MM.1S (cell line): ENCODE measurements around the gene BBS2.

ENCODE experiments used
- DNase-seq: peaks from one replicate; pipeline ENCODE4 v3.0.0-alpha.2; 2015
- H2AFZ ChIP-seq: fragments of 300-600 bp; sonication (generic); 2 replicates; pipeline ENCODE4 v1.6.0; 2016; ENCODE audit warnings: antibody characterized with exemption, low read length
- H3F3A ChIP-seq: fragments of 300-600 bp; sonication (generic); 2 replicates; pipeline ENCODE4 v1.6.1; 2016; ENCODE audit warnings: mild to moderate bottlenecking, antibody characterized with exemption, low read length, moderate library complexity, mixed read lengths; ENCODE audit not compliant: insufficient read depth
- H3K27ac ChIP-seq: fragments of 300-600 bp; sonication (generic); 2 replicates; pipeline ENCODE4 v1.5.1; 2016; ENCODE audit warnings: mild to moderate bottlenecking, low read length
- H3K27me3 ChIP-seq: fragments of 300-600 bp; sonication (generic); replicated peaks from 2 replicates; pipeline ENCODE4 v1.6.0; 2016; ENCODE audit warnings: low read length; ENCODE audit not compliant: insufficient read depth
- H3K36me3 ChIP-seq: fragments of 300-600 bp; sonication (generic); replicated peaks from 2 replicates; pipeline ENCODE4 v1.6.1; 2016; ENCODE audit warnings: mild to moderate bottlenecking, low read length, mixed read lengths; ENCODE audit not compliant: insufficient read depth
- H3K4me1 ChIP-seq: fragments of 300-600 bp; sonication (generic); 2 replicates; pipeline ENCODE4 v1.6.1; 2016; ENCODE audit warnings: low read length, mixed read lengths
- H3K4me2 ChIP-seq: fragments of 300-600 bp; sonication (generic); 2 replicates; pipeline ENCODE4 v1.6.0; 2016; ENCODE audit warnings: low read depth, low read length
- H3K4me3 ChIP-seq: fragments of 300-600 bp; sonication (generic); 2 replicates; pipeline ENCODE4 v1.5.1; 2016; ENCODE audit warnings: low read length, mixed read lengths
- H3K79me2 ChIP-seq: fragments of 300-600 bp; sonication (generic); 2 replicates; pipeline ENCODE4 v1.6.1; 2016; ENCODE audit warnings: mixed run types, low read length, mixed read lengths
- H3K9ac ChIP-seq: fragments of 300-600 bp; sonication (generic); 2 replicates; pipeline ENCODE4 v1.6.1; 2016; ENCODE audit warnings: low read length, mixed read lengths
- H3K9me2 ChIP-seq: fragments of 300-600 bp; sonication (generic); replicated peaks from 2 replicates; pipeline ENCODE4 v1.6.1; 2016; ENCODE audit warnings: mild to moderate bottlenecking, low read length, mixed read lengths; ENCODE audit not compliant: insufficient read depth
- H3K9me3 ChIP-seq: fragments of 300-600 bp; sonication (generic); replicated peaks from 2 replicates; pipeline ENCODE4 v1.6.1; 2016; ENCODE audit warnings: mild to moderate bottlenecking, low read length, mixed read lengths; ENCODE audit not compliant: insufficient read depth
- H4K20me1 ChIP-seq: fragments of 300-600 bp; sonication (generic); 2 replicates; pipeline ENCODE4 v1.6.1; 2016; ENCODE audit warnings: mild to moderate bottlenecking, low read length, moderate library complexity, mixed read lengths; ENCODE audit not compliant: insufficient read depth
- CTCF ChIP-seq: fragments of 300-600 bp; sonication (generic); IDR thresholded peaks from 2 replicates; pipeline ENCODE4 v1.5.1; 2016; ENCODE audit warnings: antibody characterized with exemption, low read length, mixed read lengths
- EZH2 ChIP-seq: fragments of 300-600 bp; sonication (generic); optimal IDR thresholded peaks from 2 replicates; pipeline ENCODE3; 2017; ENCODE audit warnings: low read depth, mild to moderate bottlenecking, antibody characterized with exemption, low read length, mixed read lengths
- EZH2phosphoT487 ChIP-seq: fragments of 300-600 bp; sonication (generic); IDR thresholded peaks from 2 replicates; pipeline ENCODE4 v1.6.1; 2018; ENCODE audit warnings: antibody characterized with exemption, low read length

The BBS2 gene

GRCh38 chr16:56475201-56475600 is 44.6 kb downstream of the BBS2 start:
- Histone ChIP-seq H2AFZ (no peak overlapping the region), H3K9me3 (no peaks in the 10 kb centered on the region), H3K9me2 (no peaks in the 10 kb centered on the region), H3K27me3 (no peaks in the 10 kb centered on the region), H3K4me1 (no peaks in the 10 kb centered on the region), H3K36me3 (peaks cover 10% of the 10 kb centered on the region), H3K79me2 (no peaks in the 10 kb centered on the region), H4K20me1 (no peaks in the 10 kb centered on the region), H3K4me2 (no peak overlapping the region), H3F3A (no peaks in the 10 kb centered on the region), H3K4me3 (no peak overlapping the region), H3K27ac (no peak overlapping the region), H3K9ac (no peak overlapping the region)
- no peak for TF ChIP-seq CTCF
- no peak for DNase-seq

GRCh38 chr16:56470666-56471065 is 49.2 kb downstream of the BBS2 start:
- H3K79me2 ChIP-seq, result no peaks in the 10 kb centered on the region
- no peak overlapping the region for H2AFZ ChIP-seq
- H3K4me2 ChIP-seq, result no peak overlapping the region
- no peaks in the 10 kb centered on the region for H3K4me1 ChIP-seq
- no peak overlapping the region for H3K27ac ChIP-seq
- H3K9me2 ChIP-seq, result no peaks in the 10 kb centered on the region
- no peak overlapping the region for H3K4me3 ChIP-seq
- DNase-seq, result no peak
- no peak overlapping the region for H3K9ac ChIP-seq
- TF ChIP-seq CTCF (no peak), EZH2 (no peak), EZH2phosphoT487 (no peak)
- no peaks in the 10 kb centered on the region for H3F3A ChIP-seq
- peaks cover 26% of the 10 kb centered on the region for H3K36me3 ChIP-seq
- no peaks in the 10 kb centered on the region for H3K9me3 ChIP-seq
- H4K20me1 ChIP-seq, result no peaks in the 10 kb centered on the region
- no peaks in the 10 kb centered on the region for H3K27me3 ChIP-seq

- Histone ChIP-seq H3K79me2 (no peaks in the 10 kb centered on the region), H2AFZ (no peak overlapping the region), H3K4me3 (no peak overlapping the region), H3F3A (no peaks in the 10 kb centered on the region), H3K9me3 (no peaks in the 10 kb centered on the region), H3K9me2 (no peaks in the 10 kb centered on the region), H3K27ac (no peak overlapping the region), H4K20me1 (no peaks in the 10 kb centered on the region), H3K4me1 (no peaks in the 10 kb centered on the region), H3K36me3 (peaks cover 28% of the 10 kb centered on the region), H3K27me3 (no peaks in the 10 kb centered on the region), H3K4me2 (no peak overlapping the region), H3K9ac (no peak overlapping the region)
- DNase-seq, result no peak
- no peak for TF ChIP-seq EZH2
- TF ChIP-seq EZH2phosphoT487, result no peak
- TF ChIP-seq CTCF, result no peak
Observed at GRCh38 chr16:56470232-56470631, 49.6 kb downstream of the BBS2 start.

- no peak for DNase-seq
- TF ChIP-seq EZH2 (no peak), EZH2phosphoT487 (no peak), CTCF (no peak)
- H3F3A ChIP-seq, result no peaks in the 10 kb centered on the region
- H3K4me2 ChIP-seq, result no peak overlapping the region
- H3K27me3 ChIP-seq, result no peaks in the 10 kb centered on the region
- peaks cover 25% of the 10 kb centered on the region for H3K36me3 ChIP-seq
- no peak overlapping the region for H2AFZ ChIP-seq
- no peaks in the 10 kb centered on the region for H3K9me3 ChIP-seq
- H3K79me2 ChIP-seq, result no peaks in the 10 kb centered on the region
- no peak overlapping the region for H3K27ac ChIP-seq
- no peaks in the 10 kb centered on the region for H4K20me1 ChIP-seq
- no peaks in the 10 kb centered on the region for H3K4me1 ChIP-seq
- no peak overlapping the region for H3K9ac ChIP-seq
- no peak overlapping the region for H3K4me3 ChIP-seq
- no peaks in the 10 kb centered on the region for H3K9me2 ChIP-seq
Observed at GRCh38 chr16:56469748-56470147, 50.1 kb downstream of the BBS2 start.
